HG02763 (cell line): Measurements from ENCODE around the gene BANP.

Experiments
- ATAC-seq: cut with Tn5 transposase; IDR thresholded peaks from one replicate; pipeline ENCODE4 v1.9.1; 2021; ENCODE audit warnings: mild to moderate bottlenecking, moderate library complexity; ENCODE audit not compliant: unreplicated experiment

The BANP gene

GRCh38 chr16:87948735-87949070, 2.5 kb upstream of the BANP start:
- no peak for ATAC-seq

GRCh38 chr16:87949071-87949744, 2.0 kb upstream of the BANP start:
- no peak for ATAC-seq

- ATAC-seq, result no peak
These were observed 611 bp downstream of the BANP start for GRCh38 chr16:87951552-87952538.

GRCh38 chr16:87952751-87953150, 1.5 kb downstream of the BANP start:
- ATAC-seq, result no peak

- ATAC-seq, result no peak
These were observed 2.3 kb downstream of the BANP start for GRCh38 chr16:87953308-87954215.

- no peak for ATAC-seq
These were observed 3.1 kb downstream of the BANP start for GRCh38 chr16:87954361-87954760.

GRCh38 chr16:87954826-87955225, 3.6 kb downstream of the BANP start:
- ATAC-seq, result no peak

GRCh38 chr16:87955302-87956097, 4.3 kb downstream of the BANP start:
- no peak for ATAC-seq

GRCh38 chr16:87956098-87956364, 4.8 kb downstream of the BANP start:
- ATAC-seq, result no peak

GRCh38 chr16:87956365-87957231, 5.4 kb downstream of the BANP start:
- ATAC-seq, result no peak

- no peak for ATAC-seq
These were observed 6.3 kb downstream of the BANP start for GRCh38 chr16:87957296-87958094.

- no peak for ATAC-seq
These were observed 7.4 kb downstream of the BANP start for GRCh38 chr16:87958632-87959031.

- ATAC-seq, result no peak
These were observed 8.3 kb downstream of the BANP start for GRCh38 chr16:87959391-87959990.

GRCh38 chr16:87960296-87960695, 9.1 kb downstream of the BANP start:
- no peak for ATAC-seq

- no peak for ATAC-seq
These were observed 9.6 kb downstream of the BANP start for GRCh38 chr16:87960852-87961251.

- ATAC-seq, result no peak
These were observed 10.4 kb downstream of the BANP start for GRCh38 chr16:87961623-87962022.

- no peak for ATAC-seq
These were observed 12.2 kb downstream of the BANP start for GRCh38 chr16:87963400-87963799.

GRCh38 chr16:87964049-87964659, 12.9 kb downstream of the BANP start:
- no peak for ATAC-seq
